ENCODE results near the gene PRB2.
"Not testable (repeated sequence)": the region's sequence is repeated elsewhere in the genome, so short reads cannot be mapped to it uniquely, and the experiment has no call there.

The PRB2 gene

DNA sequence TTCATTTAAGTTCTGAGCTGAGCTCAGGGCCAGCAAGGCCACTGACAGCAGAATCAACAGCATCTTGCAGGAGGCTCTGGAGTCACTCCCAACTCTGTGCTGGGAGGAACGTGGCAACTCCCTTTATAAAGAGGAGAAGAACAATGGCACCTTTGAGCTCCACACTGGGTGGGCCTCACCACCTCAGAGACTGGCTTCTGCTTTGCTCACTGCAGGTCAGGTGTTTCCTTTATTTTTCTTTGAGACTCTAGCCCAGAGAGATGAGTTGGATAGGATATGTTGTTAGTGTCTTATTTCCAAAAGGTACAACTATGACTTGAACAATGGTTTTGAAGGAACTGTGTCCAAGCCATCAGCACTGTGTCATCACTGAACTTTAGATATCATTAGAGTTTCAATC, at the start of gene PRB2:
Gene PRB2, minus strand, starts transcription at position 101 of the 400 bp plus-strand sequence. Its CDS starts 38 bp downstream, at position 63.
- DNase-seq (ENCODE audit: low read depth in 2 of 2), result not testable (repeated sequence)

- DNase-seq (ENCODE audit: low read depth in 2 of 2), result no peak
Observed at GRCh38 chr12:11437966-11438365, 42.6 kb upstream of the PRB2 start.

DNA sequence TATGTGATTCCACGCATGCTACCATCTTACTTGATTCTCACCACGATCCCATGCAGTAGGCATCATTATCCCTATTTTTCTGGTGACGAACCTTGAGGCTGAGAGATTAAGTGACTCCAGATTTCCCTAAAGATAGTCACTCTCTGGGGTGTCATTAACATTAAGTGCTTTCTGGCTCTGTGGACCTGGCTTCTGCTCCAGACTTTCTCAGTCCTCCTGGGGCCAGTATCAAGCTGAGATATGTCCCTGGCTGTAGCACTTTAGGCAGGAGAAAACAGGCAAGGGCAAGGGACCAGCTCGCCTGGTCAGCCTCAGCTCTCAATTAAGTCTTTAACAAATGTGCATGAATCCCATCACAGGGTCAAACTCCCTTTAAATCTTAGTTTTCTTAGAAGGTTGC, 38.3 kb upstream of the PRB2 start:
- DNase-seq (ENCODE audit: low read depth in 2 of 2), result no peak

DNA sequence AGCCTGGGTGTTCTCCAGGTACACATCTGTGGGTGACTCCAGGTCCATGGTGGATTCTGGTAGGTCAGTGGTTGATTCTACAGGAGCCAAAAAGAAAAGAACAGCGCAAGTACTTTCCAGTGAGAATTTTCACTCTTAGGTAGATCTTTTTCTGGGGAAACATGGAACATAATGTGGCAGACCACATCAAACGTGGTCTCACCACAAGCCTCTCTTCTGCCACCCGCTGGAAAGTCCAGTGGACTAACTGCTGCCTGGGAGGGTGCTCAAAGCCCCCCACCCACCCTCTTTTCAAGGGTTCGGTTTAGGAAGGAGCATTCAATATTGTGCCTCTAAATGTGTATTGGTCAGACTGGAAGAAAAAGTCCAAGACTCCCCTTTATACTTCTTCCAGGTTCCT, 36.1 kb upstream of the PRB2 start:
- no peak for DNase-seq (ENCODE audit: low read depth in 2 of 2)

DNA sequence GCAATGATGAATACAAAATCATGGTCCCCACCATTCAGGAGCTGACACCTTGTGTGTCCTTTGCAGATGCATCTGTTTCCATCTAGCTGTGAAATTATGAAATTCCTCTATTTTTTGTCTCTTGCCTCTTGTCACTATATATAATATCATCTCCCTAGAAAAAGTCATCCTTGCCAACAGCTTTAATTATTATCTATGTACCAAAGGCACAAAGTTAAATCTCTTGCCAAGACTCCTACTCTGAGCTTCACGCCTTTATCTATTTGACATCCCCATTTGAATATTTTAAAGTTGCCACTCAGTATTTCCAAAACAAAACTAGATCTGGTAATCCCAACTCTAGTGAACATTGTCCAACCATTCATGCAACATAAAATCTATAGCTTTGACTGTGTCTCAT, 32.0 kb upstream of the PRB2 start:
- no peak for DNase-seq (ENCODE audit: low read depth in 2 of 2)

DNA sequence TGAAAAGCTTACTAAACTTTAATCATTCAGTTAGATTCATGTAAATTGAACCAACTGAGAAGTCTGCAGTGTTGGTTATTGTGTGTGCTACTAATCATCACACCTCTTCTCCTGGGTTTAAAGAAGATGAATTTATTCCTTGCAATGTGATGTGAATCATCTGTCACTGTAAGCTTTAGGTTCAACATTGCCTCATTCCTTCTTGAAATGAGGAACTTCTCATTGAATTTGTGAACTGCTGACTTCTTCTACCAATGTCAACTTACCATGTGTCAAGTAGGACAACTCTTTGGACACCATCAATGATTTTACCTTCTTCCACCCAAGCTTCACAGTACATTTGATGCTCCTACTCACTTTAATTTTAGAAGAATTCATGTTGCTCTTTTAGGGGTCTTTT, 17.4 kb upstream of the PRB2 start:
- DNase-seq (ENCODE audit: low read depth in 2 of 2), result no peak

DNA sequence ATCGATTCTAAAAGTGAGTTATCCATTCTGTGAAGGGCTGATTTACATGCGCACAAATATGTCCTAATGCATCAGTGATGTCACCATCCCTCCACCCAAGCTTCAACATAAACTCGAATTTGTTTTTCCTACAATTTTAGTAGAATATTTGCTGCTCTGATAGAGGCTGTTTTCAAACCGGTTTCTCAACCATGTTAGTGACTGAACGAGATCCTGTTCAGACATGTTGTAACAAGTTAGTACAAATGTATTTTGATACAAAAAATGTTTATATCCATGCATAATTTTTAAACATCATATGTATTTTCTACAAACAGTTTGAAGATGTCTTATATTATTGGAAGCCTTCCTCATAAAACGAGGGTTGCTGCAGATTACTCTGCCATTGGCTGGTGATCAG, 12.7 kb upstream of the PRB2 start:
- DNase-seq (ENCODE audit: low read depth in 2 of 2), result no peak

- no peak for DNase-seq (ENCODE audit: low read depth in 2 of 2)
Observed at GRCh38 chr12:11397366-11397765, 2.0 kb upstream of the PRB2 start.

- DNase-seq (ENCODE audit: low read depth in 2 of 2), result not testable (repeated sequence)
Observed at GRCh38 chr12:11391456-11391855, 3.9 kb downstream of the PRB2 start.

GRCh38 chr12:11377420-11377819, 17.9 kb downstream of the PRB2 start:
- not testable (repeated sequence) for DNase-seq (ENCODE audit: low read depth in 2 of 2)

DNA sequence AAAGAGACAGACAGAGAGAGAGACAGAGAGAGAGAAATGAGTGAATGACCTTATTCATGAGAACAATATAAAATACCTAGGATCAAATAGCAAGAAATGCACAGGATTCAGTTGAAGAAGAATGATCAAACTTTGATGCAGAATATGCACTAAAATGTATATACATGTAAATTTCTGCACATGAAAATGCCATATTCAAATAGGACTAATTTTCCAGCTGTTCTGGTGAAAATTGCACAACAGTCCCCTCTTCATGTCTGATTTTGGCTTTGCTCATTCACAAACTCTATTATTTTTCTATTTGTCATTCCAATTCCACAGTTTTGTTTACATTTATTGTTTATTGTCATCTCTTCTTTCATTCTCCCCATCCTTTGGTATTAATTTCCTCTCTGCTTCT, 34.2 kb downstream of the PRB2 start:
- no peak for DNase-seq (ENCODE audit: low read depth in 2 of 2)

- not testable (repeated sequence) for DNase-seq (ENCODE audit: low read depth in 2 of 2)
Observed at GRCh38 chr12:11360205-11360883, 35.0 kb downstream of the PRB2 start.

- DNase-seq (ENCODE audit: low read depth in 2 of 2), result not testable (repeated sequence)
Observed at GRCh38 chr12:11351736-11352135, 43.6 kb downstream of the PRB2 start.

- DNase-seq (ENCODE audit: low read depth in 2 of 2), result no peak
Observed at GRCh38 chr12:11348439-11348838, 46.9 kb downstream of the PRB2 start.

DNA sequence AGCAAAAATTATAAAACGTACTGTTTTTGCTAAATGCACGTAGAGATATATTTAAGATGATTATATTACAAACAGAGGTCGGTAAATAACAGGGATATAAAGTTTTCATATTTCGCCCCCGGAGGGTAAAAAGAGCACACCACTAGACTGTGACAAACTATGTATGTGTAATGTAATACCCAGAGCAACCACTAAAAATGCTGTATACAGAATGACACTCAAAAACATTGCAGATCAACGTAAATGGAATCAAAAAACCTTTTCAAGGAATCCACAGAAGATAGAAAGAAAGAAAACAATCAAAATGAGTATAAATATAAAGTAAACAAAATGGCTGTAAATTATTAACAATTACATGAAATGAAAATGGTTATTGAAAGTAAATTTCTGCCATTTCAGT, 47.6 kb downstream of the PRB2 start:
- DNase-seq (ENCODE audit: low read depth in 2 of 2), result no peak

DNA sequence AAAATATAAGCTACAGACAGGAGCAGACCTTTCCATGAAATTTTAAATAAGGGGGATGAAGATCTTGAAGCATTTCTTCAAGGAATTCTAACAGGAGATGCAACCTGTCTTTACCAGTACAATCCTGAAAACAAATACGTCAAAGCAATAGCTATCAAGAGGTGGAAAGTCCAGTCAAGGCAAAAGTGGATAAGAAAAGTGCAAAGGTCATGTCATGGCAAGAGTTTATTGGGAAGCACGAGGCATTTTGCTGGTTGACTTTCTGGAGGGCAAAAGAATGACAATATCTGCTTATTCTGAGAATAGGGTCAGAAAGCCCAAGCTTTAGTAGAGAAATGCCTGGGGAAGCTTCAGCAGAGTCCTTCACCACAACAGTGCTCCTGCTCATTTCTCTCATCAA, 50.9 kb downstream of the PRB2 start:
- DNase-seq (ENCODE audit: low read depth in 2 of 2), result no peak

All from stimulated activated CD8-positive, alpha-beta memory T cell treated with anti-CD3 and anti-CD28 coated beads, Interleukin-15, amount 100 ng/mL, for 4 hours (primary cell).